ENCODE data around the gene CUX1. TPM values are rescaled to one million over a fixed set of nuclear protein-coding genes. Genes with fewer than 3 reads are reported as not detected.

Gene CUX1
- total RNA-seq, 2 experiments from 2014 or later: 30.7 to 31.2 TPM

- no peak overlapping the region for H3K27ac Mint-ChIP-seq
- ChIA-PET POLR2A (interaction anchor here (0.6 kb wide), 1 partner anchor 19 kb away, joined by 3 read pairs; no protein-coding TSS in a partner anchor), CTCF (no interaction called here)
- DNase-seq (no peak), ATAC-seq (no peak)
- H3K36me3 Mint-ChIP-seq (ENCODE audit: low read depth): peaks cover 2% of the 10 kb centered on the region
- H3K27me3 Mint-ChIP-seq (ENCODE audit: low read depth): no peaks in the 10 kb centered on the region
- no peaks in the 10 kb centered on the region for H3K9me3 Mint-ChIP-seq (ENCODE audit: insufficient read depth)
- H3K4me1 Mint-ChIP-seq (ENCODE audit: low read depth): no peaks in the 10 kb centered on the region
- no peak overlapping the region for H3K4me3 Mint-ChIP-seq
Measured at GRCh38 chr7:102197599-102197998, 380.2 kb downstream of the CUX1 start.

- Mint-ChIP-seq H3K36me3 (ENCODE audit: low read depth) (peaks cover 2% of the 10 kb centered on the region), H3K27me3 (ENCODE audit: low read depth) (no peaks in the 10 kb centered on the region), H3K4me3 (no peak overlapping the region), H3K9me3 (ENCODE audit: insufficient read depth) (no peaks in the 10 kb centered on the region), H3K4me1 (ENCODE audit: low read depth) (no peaks in the 10 kb centered on the region), H3K27ac (no peak overlapping the region)
- ChIA-PET POLR2A (no interaction called here), CTCF (no interaction called here)
- no peak for DNase-seq
- no peak for ATAC-seq
Measured at GRCh38 chr7:102198417-102198956, 381.1 kb downstream of the CUX1 start.

GRCh38 chr7:102201576-102201975 is 384.1 kb downstream of the CUX1 start:
- Mint-ChIP-seq H3K27me3 (ENCODE audit: low read depth) (no peaks in the 10 kb centered on the region), H3K4me3 (no peak overlapping the region), H3K4me1 (ENCODE audit: low read depth) (no peaks in the 10 kb centered on the region), H3K27ac (no peak overlapping the region), H3K9me3 (ENCODE audit: insufficient read depth) (no peaks in the 10 kb centered on the region), H3K36me3 (ENCODE audit: low read depth) (peaks cover 2% of the 10 kb centered on the region)
- ATAC-seq (no peak), DNase-seq (no peak)
- ChIA-PET POLR2A (no interaction called here), CTCF (no interaction called here)

- no peaks in the 10 kb centered on the region for H3K9me3 Mint-ChIP-seq (ENCODE audit: insufficient read depth)
- H3K27me3 Mint-ChIP-seq (ENCODE audit: low read depth): no peaks in the 10 kb centered on the region
- CTCF ChIA-PET: no interaction called here
- DNase-seq: no peak
- ATAC-seq: no peak
- no peak overlapping the region for H3K27ac Mint-ChIP-seq
- POLR2A ChIA-PET: no interaction called here
- H3K36me3 Mint-ChIP-seq (ENCODE audit: low read depth): peaks cover 2% of the 10 kb centered on the region
- H3K4me1 Mint-ChIP-seq (ENCODE audit: low read depth): no peaks in the 10 kb centered on the region
- H3K4me3 Mint-ChIP-seq: no peak overlapping the region
Measured at GRCh38 chr7:102202556-102202955, 385.1 kb downstream of the CUX1 start.

- DNase-seq: no peak
- H3K4me1 Mint-ChIP-seq (ENCODE audit: low read depth): no peaks in the 10 kb centered on the region
- H3K9me3 Mint-ChIP-seq (ENCODE audit: insufficient read depth): no peaks in the 10 kb centered on the region
- no peaks in the 10 kb centered on the region for H3K36me3 Mint-ChIP-seq (ENCODE audit: low read depth)
- H3K4me3 Mint-ChIP-seq: no peak overlapping the region
- no peaks in the 10 kb centered on the region for H3K27me3 Mint-ChIP-seq (ENCODE audit: low read depth)
- ChIA-PET CTCF (no interaction called here), POLR2A (no interaction called here)
- no peak overlapping the region for H3K27ac Mint-ChIP-seq
- no peak for ATAC-seq
Measured at GRCh38 chr7:102203218-102203617, 385.8 kb downstream of the CUX1 start.

- no peak overlapping the region for H3K4me3 Mint-ChIP-seq
Measured at GRCh38 chr7:102204212-102204611, 386.8 kb downstream of the CUX1 start.

GRCh38 chr7:102205915-102206314 is 388.5 kb downstream of the CUX1 start:
- no peak overlapping the region for H3K27ac Mint-ChIP-seq
- ChIA-PET CTCF (interaction anchor here (1.5 kb wide), 1 partner anchor 13 kb away, joined by 3 read pairs; no protein-coding TSS in a partner anchor), POLR2A (no interaction called here)
- H3K27me3 Mint-ChIP-seq (ENCODE audit: low read depth): no peaks in the 10 kb centered on the region
- H3K36me3 Mint-ChIP-seq (ENCODE audit: low read depth): no peaks in the 10 kb centered on the region
- no peaks in the 10 kb centered on the region for H3K4me1 Mint-ChIP-seq (ENCODE audit: low read depth)
- H3K9me3 Mint-ChIP-seq (ENCODE audit: insufficient read depth): no peaks in the 10 kb centered on the region
- DNase-seq (no peak), ATAC-seq (no peak)
- no peak overlapping the region for H3K4me3 Mint-ChIP-seq

More at GRCh38 chr7:102204212-102204611, 386.8 kb downstream of the CUX1 start:
- Mint-ChIP-seq H3K9me3 (ENCODE audit: insufficient read depth) (no peaks in the 10 kb centered on the region), H3K27me3 (ENCODE audit: low read depth) (no peaks in the 10 kb centered on the region), H3K36me3 (ENCODE audit: low read depth) (no peaks in the 10 kb centered on the region), H3K4me1 (ENCODE audit: low read depth) (no peaks in the 10 kb centered on the region), H3K27ac (no peak overlapping the region)
- DNase-seq (no peak), ATAC-seq (no peak)
- POLR2A ChIA-PET: no interaction called here
- CTCF ChIA-PET: no interaction called here

- no peak for DNase-seq
- POLR2A ChIA-PET: interaction anchor here (0.6 kb wide), 1 partner anchor 121 kb away, joined by 3 read pairs; no protein-coding TSS in a partner anchor
- Mint-ChIP-seq H3K9me3 (ENCODE audit: insufficient read depth) (no peaks in the 10 kb centered on the region), H3K27me3 (ENCODE audit: low read depth) (no peaks in the 10 kb centered on the region), H3K4me1 (ENCODE audit: low read depth) (no peaks in the 10 kb centered on the region), H3K36me3 (ENCODE audit: low read depth) (no peaks in the 10 kb centered on the region), H3K4me3 (no peak overlapping the region), H3K27ac (no peak overlapping the region)
- CTCF ChIA-PET: no interaction called here
- ATAC-seq: no peak
Measured at GRCh38 chr7:102208826-102209225, 391.4 kb downstream of the CUX1 start.

- H3K9me3 Mint-ChIP-seq (ENCODE audit: insufficient read depth): no peaks in the 10 kb centered on the region
- H3K4me3 Mint-ChIP-seq: no peak overlapping the region
- ChIA-PET POLR2A (no interaction called here), CTCF (no interaction called here)
- H3K27ac Mint-ChIP-seq: no peak overlapping the region
- ATAC-seq: no peak
- DNase-seq: no peak
- H3K27me3 Mint-ChIP-seq (ENCODE audit: low read depth): no peaks in the 10 kb centered on the region
- H3K36me3 Mint-ChIP-seq (ENCODE audit: low read depth): no peaks in the 10 kb centered on the region
- no peaks in the 10 kb centered on the region for H3K4me1 Mint-ChIP-seq (ENCODE audit: low read depth)
Measured at GRCh38 chr7:102210787-102211186, 393.4 kb downstream of the CUX1 start.

GRCh38 chr7:102211590-102212550 is 394.4 kb downstream of the CUX1 start:
- POLR2A ChIA-PET: no interaction called here
- ATAC-seq (no peak), DNase-seq (no peak)
- H3K9me3 Mint-ChIP-seq (ENCODE audit: insufficient read depth): no peaks in the 10 kb centered on the region
- no peaks in the 10 kb centered on the region for H3K36me3 Mint-ChIP-seq (ENCODE audit: low read depth)
- H3K27me3 Mint-ChIP-seq (ENCODE audit: low read depth): no peaks in the 10 kb centered on the region
- no peaks in the 10 kb centered on the region for H3K4me1 Mint-ChIP-seq (ENCODE audit: low read depth)
- no peak overlapping the region for H3K4me3 Mint-ChIP-seq
- CTCF ChIA-PET: no interaction called here
- H3K27ac Mint-ChIP-seq: no peak overlapping the region

- Mint-ChIP-seq H3K4me1 (ENCODE audit: low read depth) (no peaks in the 10 kb centered on the region), H3K27me3 (ENCODE audit: low read depth) (no peaks in the 10 kb centered on the region), H3K9me3 (ENCODE audit: insufficient read depth) (no peaks in the 10 kb centered on the region), H3K36me3 (ENCODE audit: low read depth) (no peaks in the 10 kb centered on the region), H3K27ac (no peak overlapping the region), H3K4me3 (no peak overlapping the region)
- DNase-seq (no peak), ATAC-seq (no peak)
- CTCF ChIA-PET: no interaction called here
- POLR2A ChIA-PET: no interaction called here
Measured at GRCh38 chr7:102214477-102215072, 397.1 kb downstream of the CUX1 start.

- H3K27ac Mint-ChIP-seq: no peak overlapping the region
- CTCF ChIA-PET: no interaction called here
- H3K27me3 Mint-ChIP-seq (ENCODE audit: low read depth): no peaks in the 10 kb centered on the region
- no peaks in the 10 kb centered on the region for H3K4me1 Mint-ChIP-seq (ENCODE audit: low read depth)
- no peak for DNase-seq
- no peak for ATAC-seq
- no peaks in the 10 kb centered on the region for H3K9me3 Mint-ChIP-seq (ENCODE audit: insufficient read depth)
- POLR2A ChIA-PET: no interaction called here
- H3K4me3 Mint-ChIP-seq: no peak overlapping the region
- no peaks in the 10 kb centered on the region for H3K36me3 Mint-ChIP-seq (ENCODE audit: low read depth)
Measured at GRCh38 chr7:102215256-102215655, 397.8 kb downstream of the CUX1 start.

All from activated CD8-positive, alpha-beta T cell treated with anti-CD3 and anti-CD28 coated beads, Interleukin-2, amount 10 ng/mL, durations not matched to agents 7 days and 5 days (primary cell).